Progenitor cell of endocrine pancreas (in vitro differentiated cells): Measurements from ENCODE around the gene TPRG1L. TPM values are rescaled to one million over a fixed set of nuclear protein-coding genes. Genes with fewer than 3 reads are reported as not detected.

Experiments
- DNase-seq: peaks from one replicate; pipeline ENCODE4 v3.0.0; 2021; ENCODE audit warnings: low spot score; ENCODE audit not compliant: unreplicated experiment
- H3K27ac Mint-ChIP-seq: 2 replicates; pipeline ENCODE4 v1.8.0; 2021; ENCODE audit warnings: mild to moderate bottlenecking, moderate library complexity, mixed read lengths
- H3K27me3 Mint-ChIP-seq: 2 replicates; pipeline ENCODE4 v1.8.0; 2021; ENCODE audit warnings: mixed read lengths
- H3K36me3 Mint-ChIP-seq: 2 replicates; pipeline ENCODE4 v1.8.0; 2022; ENCODE audit warnings: mixed read lengths; ENCODE audit not compliant: insufficient read depth
- H3K4me1 Mint-ChIP-seq: 2 replicates; pipeline ENCODE4 v1.8.0; 2021; ENCODE audit warnings: low read depth, mixed read lengths
- H3K4me3 Mint-ChIP-seq: 2 replicates; pipeline ENCODE4 v1.8.0; 2021; ENCODE audit warnings: low read depth, mild to moderate bottlenecking, moderate library complexity, mixed read lengths
- H3K9me3 Mint-ChIP-seq: 2 replicates; pipeline ENCODE4 v1.8.0; 2021; ENCODE audit warnings: low read depth, mixed read lengths
- total RNA-seq: library from RNA; stranded (reverse); gene quantifications from 2 replicates; pipeline ENCODE4 v1.2.1, GENCODE V29; 2021
- TF ChIP-seq, protein P1 (sequence below): fragments of 200-600 bp; sonication (generic); IDR thresholded peaks from one replicate; pipeline ENCODE4 v1.5.0; 2021; ENCODE audit warnings: antibody characterized with exemption, mild to moderate bottlenecking; ENCODE audit not compliant: unreplicated experiment

Gene TPRG1L
- total RNA-seq, 1 donor from 2014 or later = 31.4 TPM

DNA sequence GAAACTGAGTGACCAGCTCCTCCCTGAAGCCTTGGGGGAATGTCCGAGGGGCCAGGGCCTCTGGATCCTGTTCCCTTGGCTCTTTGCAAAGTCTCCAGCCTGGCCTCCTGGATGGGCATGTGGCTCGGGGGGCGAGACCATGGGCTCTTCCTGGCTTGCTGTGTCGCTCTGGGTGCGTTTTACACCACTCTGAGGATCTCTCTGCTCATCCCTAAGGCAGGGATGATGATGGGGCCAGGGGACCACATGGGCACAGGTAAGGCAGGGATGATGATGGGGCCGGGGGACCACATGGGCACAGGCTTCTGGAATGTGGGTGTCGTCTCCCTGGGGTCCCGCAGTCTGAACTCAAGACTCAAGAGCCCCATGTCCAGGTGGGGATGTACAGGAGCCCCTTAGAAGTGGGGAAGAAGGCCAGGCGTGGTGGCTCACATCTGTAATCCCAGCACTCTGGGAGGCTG lies 45.2 kb downstream of the TPRG1L start:
- Mint-ChIP-seq H3K27me3 (peaks cover 44% of the 10 kb centered on the region), H3K36me3 (no peaks in the 10 kb centered on the region), H3K9me3 (no peaks in the 10 kb centered on the region), H3K4me1 (peaks cover 7% of the 10 kb centered on the region), H3K27ac (no peak overlapping the region), H3K4me3 (no peak overlapping the region)
- no peak for DNase-seq
- TF ChIP-seq, protein P1, sequence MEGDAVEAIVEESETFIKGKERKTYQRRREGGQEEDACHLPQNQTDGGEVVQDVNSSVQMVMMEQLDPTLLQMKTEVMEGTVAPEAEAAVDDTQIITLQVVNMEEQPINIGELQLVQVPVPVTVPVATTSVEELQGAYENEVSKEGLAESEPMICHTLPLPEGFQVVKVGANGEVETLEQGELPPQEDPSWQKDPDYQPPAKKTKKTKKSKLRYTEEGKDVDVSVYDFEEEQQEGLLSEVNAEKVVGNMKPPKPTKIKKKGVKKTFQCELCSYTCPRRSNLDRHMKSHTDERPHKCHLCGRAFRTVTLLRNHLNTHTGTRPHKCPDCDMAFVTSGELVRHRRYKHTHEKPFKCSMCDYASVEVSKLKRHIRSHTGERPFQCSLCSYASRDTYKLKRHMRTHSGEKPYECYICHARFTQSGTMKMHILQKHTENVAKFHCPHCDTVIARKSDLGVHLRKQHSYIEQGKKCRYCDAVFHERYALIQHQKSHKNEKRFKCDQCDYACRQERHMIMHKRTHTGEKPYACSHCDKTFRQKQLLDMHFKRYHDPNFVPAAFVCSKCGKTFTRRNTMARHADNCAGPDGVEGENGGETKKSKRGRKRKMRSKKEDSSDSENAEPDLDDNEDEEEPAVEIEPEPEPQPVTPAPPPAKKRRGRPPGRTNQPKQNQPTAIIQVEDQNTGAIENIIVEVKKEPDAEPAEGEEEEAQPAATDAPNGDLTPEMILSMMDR = no peak

DNA sequence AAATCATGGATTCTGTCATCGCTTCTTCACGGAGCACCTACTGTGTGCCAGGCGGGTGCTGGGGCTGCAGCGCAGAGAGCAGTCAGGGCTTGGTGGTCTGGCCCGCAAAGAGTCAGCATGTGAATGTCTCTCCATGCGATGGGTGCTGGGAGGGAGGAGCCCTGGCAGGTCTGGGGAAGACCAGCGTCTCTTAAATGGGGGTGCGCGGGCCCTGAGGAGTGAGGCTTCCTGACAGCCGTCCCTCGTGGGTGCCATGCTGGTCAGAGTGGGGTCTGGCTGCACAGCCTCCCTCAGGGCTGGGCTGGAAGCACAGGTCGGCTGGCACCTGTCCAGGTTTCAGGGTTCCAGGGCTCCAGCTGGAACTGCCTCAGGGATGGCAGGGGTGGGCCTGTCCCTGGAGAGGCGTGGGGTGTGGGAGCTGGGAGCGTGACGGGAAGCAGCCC lies 46.0 kb downstream of the TPRG1L start:
- H3K27me3 Mint-ChIP-seq = peaks cover 41% of the 10 kb centered on the region
- no peaks in the 10 kb centered on the region for H3K36me3 Mint-ChIP-seq
- H3K4me3 Mint-ChIP-seq = no peak overlapping the region
- peaks cover 7% of the 10 kb centered on the region for H3K4me1 Mint-ChIP-seq
- DNase-seq = no peak
- H3K27ac Mint-ChIP-seq = no peak overlapping the region
- TF ChIP-seq, protein P1 = no peak
- H3K9me3 Mint-ChIP-seq = no peaks in the 10 kb centered on the region

GRCh38 chr1:3671371-3672180 lies 46.8 kb downstream of the TPRG1L start:
- no peak overlapping the region for H3K4me3 Mint-ChIP-seq
- no peak for DNase-seq
- H3K9me3 Mint-ChIP-seq = no peaks in the 10 kb centered on the region
- H3K27ac Mint-ChIP-seq = no peak overlapping the region
- TF ChIP-seq, protein P1 = no peak
- H3K27me3 Mint-ChIP-seq = peaks cover 38% of the 10 kb centered on the region
- no peaks in the 10 kb centered on the region for H3K36me3 Mint-ChIP-seq
- peaks cover 7% of the 10 kb centered on the region for H3K4me1 Mint-ChIP-seq

DNA sequence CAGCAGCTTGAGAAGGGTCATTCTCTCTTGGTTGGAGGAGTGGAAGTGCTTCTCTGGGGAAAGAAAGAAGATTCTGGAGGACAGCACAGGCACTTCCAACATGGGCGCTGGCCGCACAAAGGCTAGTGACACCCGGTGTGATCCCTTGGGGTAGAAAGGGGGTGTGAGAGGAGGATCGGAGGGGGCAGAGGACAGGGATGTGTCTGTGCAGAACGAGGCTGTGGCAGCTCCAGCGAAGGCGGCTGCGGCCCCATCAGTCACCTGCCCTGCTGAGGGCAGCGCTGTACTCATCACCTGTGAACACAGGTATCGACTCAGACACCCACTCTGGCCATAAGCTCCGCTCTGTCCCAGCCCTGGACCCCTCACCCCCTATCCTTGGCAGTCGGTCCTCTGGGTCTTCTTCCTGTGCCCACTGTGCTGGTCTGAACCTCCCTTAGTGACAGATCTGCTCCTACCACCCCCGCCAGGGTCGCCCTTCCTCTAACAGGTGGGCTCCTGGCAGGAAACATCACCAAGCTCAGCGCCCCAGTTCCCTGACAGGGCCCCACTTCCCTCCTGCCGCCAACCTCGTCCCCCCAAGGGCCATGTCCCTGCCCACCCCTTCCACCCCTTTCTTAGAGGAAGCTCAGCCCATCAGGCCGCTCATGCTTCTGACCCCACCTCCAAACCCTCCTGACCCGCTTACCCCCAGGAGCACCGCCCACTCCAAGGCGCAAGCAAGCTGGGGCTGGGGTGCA lies 47.6 kb downstream of the TPRG1L start:
- H3K4me3 Mint-ChIP-seq = no peak overlapping the region
- H3K4me1 Mint-ChIP-seq = peaks cover 7% of the 10 kb centered on the region
- no peak for DNase-seq
- H3K27ac Mint-ChIP-seq = no peak overlapping the region
- TF ChIP-seq, protein P1 = no peak
- H3K27me3 Mint-ChIP-seq = peaks cover 34% of the 10 kb centered on the region
- H3K9me3 Mint-ChIP-seq = no peaks in the 10 kb centered on the region
- no peaks in the 10 kb centered on the region for H3K36me3 Mint-ChIP-seq

GRCh38 chr1:3672971-3673361 lies 48.2 kb downstream of the TPRG1L start:
- H3K9me3 Mint-ChIP-seq = no peaks in the 10 kb centered on the region
- H3K27ac Mint-ChIP-seq = no peak overlapping the region
- peaks cover 39% of the 10 kb centered on the region for H3K27me3 Mint-ChIP-seq
- H3K36me3 Mint-ChIP-seq = no peaks in the 10 kb centered on the region
- H3K4me3 Mint-ChIP-seq = no peak overlapping the region
- TF ChIP-seq, protein P1 = no peak
- peaks cover 7% of the 10 kb centered on the region for H3K4me1 Mint-ChIP-seq
- DNase-seq = no peak
